ENCODE measurements around the gene CGB8.
"Not testable (repeated sequence)": the region's sequence is repeated elsewhere in the genome, so short reads cannot be mapped to it uniquely, and the experiment has no call there.

The CGB8 gene

DNA sequence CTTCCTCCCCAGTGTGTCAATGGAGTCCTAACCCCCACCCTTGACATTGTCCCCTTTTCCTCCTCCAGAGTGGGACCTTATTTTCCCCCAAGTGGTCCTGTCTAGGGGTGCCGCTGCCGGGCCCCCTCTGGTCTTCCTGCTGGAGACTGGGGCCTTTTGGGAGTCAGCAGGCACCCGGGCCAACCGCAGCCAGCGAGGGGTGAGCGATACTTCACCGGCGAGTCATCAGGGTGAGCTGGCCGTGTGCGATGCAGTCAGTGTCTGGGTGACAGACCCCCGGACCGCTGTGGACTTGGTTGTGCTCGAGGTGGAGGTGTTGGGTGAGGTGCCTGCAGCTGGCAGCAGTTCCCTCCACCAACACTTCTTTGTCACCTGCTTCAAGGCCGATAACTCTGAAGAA is 19.2 kb downstream of the CGB8 start:
- not testable (repeated sequence) for DNase-seq

DNA sequence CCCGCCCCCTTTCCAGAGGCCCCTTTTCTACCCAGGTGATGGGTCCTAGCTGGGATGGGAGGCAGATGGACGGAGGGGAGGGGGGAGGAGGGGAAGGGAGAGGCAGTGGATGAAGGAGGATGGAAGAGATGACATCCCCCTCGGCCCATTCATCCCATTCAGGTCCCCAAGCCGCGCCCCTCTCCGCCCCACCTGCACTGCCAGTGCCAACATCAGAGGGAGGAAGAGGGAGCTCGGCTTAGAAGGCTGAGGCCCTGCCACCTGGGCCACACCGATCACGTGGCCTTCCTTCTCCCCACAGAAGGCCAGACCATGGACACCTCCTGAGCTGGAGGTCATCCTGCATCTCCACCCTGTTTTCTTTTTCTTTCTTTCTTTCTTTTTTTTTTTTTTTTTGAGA is 20.2 kb downstream of the CGB8 start:
- not testable (repeated sequence) for DNase-seq

DNA sequence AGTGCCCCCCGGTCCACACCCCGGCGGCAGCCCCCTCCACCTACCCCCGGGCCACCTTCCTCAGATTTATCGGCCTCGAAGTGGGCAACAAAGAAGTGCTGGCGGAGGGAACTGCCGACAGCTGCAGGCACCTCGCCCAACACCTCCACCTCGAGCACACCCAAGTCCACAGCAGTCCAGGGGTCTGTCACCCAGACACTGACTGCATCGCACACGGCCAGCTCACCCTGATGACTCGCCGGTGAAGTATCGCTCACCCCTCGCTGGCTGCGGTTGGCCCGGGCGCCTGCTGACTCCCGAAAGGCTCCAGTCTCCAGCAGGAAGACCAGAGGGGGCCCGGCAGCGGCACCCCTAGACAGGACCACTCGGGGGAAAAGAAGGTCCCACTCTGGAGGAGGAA is 23.3 kb downstream of the CGB8 start:
- not testable (repeated sequence) for DNase-seq

DNA sequence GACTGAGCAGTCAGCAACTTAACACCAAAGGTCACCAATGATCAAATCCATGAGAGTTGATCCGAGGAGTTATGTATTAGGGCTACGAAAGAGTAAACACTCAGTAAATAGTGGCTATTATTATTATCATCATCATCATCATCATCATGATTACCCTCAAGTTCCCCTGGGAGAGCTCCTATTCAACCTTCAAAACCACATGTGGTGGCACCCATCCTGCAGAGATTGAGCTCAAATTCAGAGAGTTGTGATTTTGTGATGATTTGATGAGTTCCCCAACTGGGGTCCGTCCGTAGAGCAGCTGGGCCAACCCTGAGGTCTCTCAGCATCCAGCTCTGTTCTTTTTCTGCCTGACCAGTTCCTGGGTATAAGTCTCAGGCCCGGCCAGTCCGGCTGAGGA is 23.8 kb downstream of the CGB8 start:
- DNase-seq = not testable (repeated sequence)

DNA sequence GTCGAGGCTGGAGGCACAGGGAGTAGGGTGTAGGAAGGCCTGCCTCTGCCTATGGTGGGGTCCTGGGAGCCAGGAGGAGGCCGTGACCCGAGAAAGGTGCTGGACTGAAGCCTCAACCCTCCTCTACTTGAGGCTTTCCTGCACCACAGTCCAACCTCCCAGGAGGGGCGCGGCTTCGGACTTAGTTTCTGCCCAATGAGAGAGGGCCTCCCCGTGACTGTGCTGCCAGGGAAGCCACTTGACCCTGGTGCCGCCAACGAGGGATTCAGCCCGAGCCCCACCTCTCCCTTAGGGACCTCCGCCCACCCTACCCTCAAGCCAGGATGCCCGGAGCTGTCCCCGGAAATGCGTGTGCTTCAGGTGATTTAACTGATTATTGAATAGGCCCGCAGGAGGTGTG is 24.7 kb downstream of the CGB8 start, which contains the start of gene CGB3:
CGB3 (minus strand) TSS at position 101 of the 400 bp plus-strand sequence. CDS start 362 bp downstream, outside the sequence.
- not testable (repeated sequence) for DNase-seq

DNA sequence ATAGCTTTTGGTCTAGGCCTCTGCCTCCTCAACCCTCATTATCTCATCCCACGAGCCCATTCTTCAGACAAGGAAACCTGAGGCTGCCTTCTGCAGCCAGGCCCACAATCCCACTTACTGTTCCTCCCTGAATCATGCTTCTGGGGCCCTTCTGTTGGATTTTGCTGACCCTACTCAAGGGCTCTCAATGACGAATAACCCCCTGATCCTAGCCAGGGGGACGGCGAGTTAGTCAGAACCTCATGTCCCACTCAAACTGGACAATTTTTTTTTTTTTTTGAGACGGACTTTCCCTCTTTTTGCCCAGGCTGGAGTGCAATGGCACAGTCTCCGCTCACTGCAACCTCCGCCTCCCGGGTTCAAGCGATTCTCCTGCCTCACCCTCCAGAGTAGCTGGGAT is 26.8 kb downstream of the CGB8 start:
- no peak for DNase-seq

DNA sequence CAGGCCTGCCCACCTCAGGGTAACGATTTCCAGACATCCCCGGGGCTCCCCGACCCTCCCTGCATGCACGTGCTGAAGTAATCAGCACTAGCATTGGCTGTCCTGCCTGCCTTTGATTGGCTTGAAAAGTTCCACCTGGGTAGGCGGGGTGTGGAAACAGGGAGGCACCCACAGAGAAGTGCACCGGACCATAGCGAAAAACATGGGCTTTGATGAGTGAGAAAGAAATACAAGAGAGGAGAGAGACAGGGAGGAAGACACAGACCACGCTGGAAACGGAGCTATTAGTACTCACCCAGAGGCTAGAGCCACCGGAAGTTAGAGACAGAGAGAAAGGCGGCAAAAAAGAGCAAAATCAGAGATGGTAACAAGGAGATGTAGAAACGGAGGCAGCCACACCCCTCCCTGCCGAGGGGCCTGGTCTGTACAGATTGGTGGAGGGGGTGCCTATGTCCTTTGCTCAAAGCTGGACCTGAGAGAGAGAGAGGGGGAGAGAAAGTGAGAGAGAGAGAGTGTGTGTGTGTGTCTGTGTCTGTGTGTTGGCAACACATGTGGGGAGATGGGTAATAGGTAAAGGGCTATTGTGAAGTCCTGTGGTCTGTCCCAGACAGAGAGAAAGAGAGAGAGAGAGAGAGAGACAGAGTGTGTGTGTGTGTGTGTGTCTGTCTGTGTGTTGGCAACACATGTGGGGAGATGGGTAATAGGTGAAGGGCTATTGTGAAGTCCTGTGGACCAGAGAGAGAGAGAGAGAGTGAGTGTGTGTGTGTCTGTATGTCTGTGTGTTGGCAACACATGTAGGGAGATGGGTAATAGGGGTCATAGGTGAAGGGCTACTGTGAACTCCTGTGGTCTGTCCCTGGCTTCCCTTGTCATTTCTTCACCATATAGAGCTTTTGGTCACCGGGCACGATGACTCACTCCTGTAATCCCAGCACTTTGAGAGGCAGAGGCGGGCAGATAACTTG is 27.7 kb downstream of the CGB8 start:
- DNase-seq = no peak

DNA sequence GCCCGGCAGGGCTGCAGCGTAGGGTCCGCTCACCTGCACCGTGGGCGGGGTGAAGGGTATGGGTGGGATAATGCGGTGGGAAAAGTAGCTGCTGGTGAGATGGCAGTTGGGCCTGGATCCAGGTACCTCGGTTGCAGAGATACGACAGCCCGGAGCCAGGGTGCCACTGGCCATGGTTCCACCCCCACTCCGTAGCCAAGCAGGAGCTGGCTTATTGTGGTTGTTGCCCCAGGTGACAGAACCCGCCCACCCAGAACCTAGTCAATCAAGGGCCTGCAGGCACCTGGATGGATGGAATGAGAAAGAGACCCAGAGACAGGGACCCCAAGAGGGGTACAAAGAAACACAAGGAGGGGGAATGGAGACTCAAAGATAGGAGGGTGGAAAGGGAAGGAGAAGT is 28.6 kb downstream of the CGB8 start:
- no peak for DNase-seq

DNA sequence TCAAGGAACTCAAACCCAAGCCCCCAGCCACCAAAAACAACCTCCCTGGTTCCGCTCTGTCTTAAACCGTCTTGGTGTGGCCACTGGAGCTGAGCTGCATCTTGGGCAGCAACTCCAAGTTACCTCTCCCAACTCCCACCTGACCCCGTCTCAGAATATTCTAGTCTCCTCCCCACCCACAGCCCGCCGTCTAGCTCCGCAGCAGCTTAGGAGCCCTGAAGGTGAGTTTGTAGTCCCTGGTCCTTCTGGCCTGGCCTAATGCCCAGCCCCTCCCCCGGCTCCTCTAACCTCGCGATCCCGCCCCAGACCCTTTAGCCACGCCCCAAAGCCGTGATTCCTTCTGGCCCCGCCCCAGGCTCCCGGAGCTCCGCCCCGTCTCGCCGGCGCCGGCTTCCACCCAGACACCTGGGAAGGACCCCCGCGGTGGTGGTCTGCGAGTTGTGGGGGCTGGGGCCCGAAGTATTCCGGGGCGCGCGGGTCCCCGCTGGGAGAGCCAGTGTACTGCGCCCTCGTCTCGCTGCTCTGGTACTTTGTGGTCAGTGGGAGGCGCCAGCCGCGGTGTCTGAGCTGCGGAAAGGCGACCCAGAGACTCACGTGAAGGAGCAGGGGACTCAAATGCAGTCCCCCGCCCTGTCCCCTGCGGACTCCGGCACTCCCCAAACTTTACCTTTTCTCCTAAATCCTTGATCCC is 29.5 kb downstream of the CGB8 start:
- peak in 1 of 2 donors; percentile 27 for DNase-seq

DNA sequence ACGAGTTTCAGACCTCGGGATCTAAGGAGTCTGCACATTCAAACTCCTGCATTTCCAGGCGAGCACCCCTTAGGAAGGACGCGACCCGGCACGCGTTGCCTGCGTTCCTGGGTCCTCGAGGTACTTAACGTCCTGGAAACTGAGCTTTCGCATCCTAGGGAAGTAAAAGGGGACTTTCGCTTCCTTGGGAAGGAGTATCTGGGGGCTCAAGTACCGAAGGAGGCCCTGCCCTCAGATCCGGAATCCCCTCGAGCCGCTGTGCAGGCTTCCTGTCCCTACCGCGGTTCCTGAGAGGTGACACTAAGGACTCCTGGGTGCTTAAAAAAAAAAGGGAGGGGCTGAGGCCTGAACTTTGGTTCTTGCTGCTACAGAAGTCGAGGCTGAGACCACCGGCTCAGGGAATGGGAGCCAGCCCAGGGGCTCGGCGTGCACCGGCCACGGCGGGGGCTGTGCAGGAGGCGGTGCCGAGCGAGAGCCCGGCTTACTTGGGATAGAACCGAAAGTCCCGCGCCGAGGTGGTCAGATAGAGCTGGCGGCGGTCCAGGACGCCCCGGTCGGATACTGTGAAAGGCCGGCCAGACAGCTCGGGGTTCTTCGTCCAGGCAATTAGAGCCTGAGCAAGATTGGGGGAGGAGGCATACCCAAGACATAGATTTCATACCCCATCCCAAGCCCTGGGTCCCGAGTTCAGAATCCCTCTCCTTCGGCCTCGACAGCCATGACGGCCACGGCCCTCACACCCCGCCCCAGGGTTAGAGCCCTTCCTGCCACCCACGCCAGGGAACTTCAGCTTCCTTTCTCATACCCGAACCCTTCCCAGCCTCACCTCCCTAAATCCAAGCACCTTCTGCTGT is 30.3 kb downstream of the CGB8 start:
- DNase-seq = not testable (repeated sequence)

DNA sequence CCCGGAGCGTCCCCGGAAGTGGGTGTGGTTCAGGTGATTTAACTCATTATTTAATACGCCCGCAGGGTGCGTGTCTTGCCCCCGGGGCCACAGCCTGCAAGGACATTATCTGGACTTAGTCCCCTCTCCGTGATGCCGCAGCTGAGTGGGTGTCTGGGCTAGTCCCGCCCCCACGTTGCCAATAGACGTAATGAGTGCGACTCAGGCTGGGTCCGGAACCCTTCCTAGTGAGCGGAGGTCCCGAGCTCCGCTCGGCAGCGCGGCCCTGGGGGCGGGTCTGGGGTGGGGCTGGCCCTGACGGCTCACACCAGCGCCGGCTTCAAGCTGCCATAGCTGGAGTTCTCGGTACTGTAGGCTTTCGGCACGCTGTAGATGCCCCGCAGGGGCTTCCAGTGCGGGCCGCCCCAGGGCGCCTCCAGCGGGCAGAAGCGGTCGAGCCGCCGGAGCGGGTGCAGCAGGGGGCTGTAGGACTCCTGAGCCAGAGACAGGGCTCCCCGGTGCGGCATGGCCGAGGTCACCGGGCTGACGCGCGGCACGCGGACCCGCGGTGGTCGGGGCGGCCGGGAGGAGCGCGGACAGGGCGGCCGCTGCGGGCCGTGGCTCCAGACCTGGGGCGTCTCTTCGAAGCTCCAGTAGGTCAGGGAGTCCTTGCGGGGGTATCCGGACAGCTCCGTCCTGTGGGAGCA is 31.1 kb downstream of the CGB8 start:
- peak; percentile 17 to 22 for DNase-seq

DNA sequence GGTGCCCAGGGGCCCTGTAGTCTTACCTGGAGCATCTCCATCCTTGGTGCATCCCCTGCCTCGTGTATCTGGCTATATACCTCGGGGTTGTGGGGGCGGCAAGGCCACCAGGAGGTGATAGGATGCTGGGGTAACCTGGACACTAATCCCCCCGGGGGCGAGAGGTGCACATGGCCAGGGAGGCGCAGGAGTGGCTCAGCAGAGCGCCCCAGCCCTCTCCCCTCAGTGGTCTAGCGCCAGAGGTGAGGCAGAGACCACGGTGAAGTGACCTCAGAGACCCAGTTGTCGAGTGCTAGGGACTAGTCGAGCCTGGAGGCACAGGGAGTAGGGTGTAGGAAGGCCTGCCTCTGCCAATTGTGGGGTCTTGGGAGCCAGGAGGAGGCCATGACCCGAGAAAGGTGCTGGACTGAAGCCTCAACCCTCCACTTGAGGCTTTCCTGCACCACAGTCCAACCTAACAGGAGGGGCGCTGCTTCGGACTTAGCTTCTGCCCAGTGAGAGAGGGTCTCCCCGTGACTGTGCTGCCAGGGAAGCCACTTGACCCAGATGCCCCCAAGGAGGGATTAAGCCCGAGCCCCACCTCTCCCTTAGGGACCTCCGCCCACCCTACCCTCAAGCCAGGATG is 31.8 kb downstream of the CGB8 start, which contains the start of gene LHB:
LHB (minus strand) TSS at position 51 of the 625 bp plus-strand sequence; CDS start at position 41, 10 bp downstream.
- DNase-seq = no peak

DNA sequence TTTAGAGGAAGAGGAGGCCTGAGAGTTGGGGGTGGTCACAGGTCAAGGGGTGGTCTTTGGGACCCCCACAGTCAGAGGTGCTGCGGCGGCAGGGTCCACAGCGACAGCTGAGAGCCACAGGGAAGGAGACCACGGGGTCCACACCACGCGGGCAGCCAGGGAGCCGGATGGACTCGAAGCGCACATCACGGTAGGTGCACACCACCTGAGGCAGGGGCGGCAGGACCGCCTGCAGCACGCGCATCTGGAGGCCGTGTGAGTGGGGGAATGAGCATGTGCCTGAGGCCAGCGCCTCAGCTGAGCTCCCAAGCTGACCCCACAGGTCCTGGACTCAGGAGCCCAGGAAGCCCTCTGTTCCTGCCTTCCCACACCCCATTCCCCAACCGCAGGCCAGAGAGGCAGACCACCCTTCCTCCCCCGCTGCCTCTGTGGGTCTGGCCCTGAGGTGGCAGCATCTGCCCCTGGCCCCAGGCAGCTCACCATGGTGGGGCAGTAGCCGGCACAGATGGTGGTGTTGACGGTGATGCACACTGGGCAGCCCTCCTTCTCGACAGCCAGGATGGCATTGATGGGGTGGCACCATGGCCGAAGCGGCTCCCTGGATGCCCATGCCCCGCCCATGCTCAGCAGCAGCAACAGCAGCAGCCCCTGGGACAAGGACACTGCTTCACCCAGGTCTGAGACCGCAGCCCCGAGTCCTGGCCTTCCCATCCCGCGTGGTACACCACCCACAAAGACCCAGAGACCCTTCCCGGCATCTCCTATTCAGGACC is 32.7 kb downstream of the CGB8 start:
- no peak for DNase-seq

DNA sequence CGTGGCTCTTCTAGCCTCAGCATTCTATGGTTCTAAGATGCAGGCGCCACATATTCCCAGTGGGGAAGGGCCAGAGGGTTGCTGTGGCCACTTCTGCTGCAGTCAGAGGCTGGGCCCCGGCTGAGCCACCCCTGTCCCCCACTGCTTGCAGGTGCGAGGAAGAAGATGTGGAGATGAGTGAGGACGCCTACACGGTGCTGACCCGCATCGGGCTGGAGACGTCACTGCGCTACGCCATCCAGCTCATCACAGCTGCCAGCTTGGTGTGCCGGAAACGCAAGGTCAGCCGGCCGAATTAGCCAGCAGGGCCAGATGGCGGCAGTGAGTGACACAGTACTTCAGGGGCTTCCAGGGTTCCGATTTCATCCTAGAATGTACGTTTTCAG is 34.0 kb downstream of the CGB8 start:
- no peak for DNase-seq

DNA sequence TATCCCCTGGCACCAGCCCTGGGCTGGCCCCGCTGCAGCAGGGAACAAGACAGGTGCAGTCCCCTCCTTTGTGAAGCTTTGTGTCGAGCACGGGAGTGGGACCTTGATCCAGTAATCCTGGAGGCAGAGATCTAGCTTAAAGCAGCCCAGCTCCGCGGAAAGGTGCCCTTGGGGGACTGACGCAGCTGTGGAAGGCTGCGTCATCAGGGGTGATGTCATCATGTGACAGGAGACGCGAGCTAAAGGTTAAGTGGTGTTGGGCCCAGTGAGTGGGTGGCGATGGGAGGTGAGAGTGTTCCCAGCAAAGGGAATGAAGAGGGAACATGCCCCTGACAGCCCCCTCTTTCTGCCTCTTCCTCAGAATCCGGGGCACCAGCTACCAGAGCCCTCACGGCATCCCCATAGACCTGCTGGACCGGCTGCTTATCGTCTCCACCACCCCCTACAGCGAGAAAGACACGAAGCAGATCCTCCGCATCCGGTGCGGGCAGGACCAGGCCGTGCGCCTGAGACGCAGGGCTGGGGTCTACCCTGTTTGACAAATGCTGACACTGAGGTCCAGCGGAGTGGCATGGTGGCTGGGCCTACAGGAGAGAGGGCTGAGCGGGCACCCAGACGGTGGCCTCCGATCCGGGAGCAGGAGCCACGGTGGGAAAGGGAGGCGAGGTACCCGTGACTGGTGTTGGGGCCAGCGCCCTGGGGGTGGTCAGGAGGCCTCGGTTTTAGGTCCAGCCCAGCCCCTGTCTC is 34.6 kb downstream of the CGB8 start:
- DNase-seq = no peak

DNA sequence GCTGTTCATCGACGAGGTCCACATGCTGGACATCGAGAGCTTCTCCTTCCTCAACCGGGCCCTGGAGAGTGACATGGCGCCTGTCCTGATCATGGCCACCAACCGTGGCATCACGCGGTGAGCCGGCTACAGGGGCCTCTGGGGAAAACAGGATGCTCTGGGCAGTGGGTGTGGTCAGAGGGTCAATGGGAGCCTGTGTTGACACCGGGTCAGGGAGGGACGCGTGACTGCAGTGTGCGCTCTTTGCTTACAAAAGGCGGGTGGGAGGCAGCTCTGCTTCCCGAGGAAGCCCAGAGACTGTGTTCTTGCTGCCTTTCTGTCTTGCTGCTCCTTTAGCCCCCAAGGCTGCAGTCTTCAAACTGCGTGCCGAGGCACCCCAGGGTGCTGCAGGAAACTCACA is 37.7 kb downstream of the CGB8 start:
- DNase-seq = no peak

DNA sequence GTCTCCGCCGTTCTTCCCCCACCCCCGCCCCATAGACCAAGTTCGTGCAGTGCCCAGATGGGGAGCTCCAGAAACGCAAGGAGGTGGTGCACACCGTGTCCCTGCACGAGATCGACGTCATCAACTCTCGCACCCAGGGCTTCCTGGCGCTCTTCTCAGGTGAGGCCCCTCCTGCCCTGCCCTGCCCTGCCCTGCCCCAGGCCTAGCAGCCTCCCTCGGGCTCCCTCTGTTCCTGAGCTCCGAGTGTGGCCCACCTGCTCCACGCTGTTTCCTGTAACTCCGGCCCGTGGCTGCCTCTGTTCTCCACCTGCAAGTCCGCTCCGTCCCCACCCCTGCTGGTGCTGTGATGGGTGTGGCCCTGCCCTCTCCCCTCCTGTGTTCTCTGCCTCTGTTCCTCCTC is 38.5 kb downstream of the CGB8 start:
- DNase-seq = no peak

DNA sequence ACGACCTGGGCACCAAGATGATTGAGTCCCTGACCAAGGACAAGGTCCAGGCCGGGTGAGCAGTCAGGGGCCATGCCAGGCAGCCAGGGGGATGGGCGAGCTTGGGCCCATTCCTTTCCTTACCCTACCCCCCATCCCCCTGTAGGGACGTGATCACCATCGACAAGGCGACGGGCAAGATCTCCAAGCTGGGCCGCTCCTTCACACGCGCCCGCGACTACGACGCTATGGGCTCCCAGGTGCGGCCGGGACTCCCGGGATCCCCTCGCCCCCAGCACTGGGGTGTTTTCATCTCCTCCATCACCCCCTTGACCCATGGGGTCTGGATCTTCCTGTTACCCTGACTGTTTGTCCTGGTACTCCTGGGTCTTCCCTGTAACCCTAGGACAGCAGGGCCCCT is 39.1 kb downstream of the CGB8 start:
- DNase-seq = no peak

DNA sequence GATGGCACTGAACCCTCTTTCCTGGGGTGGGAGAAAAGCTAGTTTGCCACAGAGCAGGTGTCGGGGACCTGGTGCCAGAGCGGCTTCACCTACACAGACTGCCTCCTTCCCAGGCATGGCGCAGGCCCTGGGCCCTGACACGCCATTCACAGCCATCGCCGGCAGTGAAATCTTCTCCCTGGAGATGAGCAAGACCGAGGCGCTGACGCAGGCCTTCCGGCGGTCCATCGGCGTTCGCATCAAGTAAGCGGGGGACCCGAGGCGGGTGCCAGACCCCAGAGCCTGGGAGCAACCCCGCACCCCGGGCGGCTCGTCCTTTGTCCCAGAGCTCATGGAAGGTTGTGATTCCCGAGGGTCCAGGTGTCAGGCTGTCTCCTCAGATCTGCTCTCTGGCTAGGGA is 42.0 kb downstream of the CGB8 start:
- DNase-seq = no peak

DNA sequence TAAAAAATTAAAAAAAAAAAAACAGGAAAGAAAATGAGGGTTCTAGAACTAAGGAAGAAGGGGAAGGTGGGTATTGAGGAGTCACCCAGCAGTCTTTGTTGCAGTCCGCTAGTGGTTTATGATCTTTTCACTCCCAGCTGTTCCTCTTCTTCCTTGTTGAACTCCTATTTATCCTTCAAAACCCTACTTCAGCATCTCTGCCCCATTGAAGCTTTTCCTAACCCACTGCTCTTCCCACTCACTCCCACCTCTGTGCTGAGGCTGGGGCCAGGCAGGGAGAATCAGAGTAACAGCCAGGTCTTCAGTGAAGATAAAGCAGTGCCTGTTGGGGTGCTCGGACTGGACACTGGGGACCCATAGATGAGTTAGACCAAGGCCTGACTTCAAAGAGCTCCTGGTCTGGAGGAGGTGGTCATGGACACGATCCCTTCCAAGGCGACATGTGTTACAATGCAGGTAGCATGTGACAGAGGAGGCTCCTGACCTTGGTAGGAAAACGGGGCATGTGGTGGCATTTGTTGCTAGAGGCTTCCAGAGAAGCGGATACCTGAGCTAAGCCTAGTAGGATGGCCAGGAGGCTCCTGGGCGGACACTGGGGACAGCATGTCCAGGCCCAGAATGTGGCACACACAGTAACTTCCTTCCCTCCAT is 43.8 kb downstream of the CGB8 start:
- DNase-seq = no peak

Measured in bone marrow (tissue), 2 donors.